GM21619 (cell line): ENCODE results near the gene SEMA3E.
"Not testable (repeated sequence)": the region's sequence is repeated elsewhere in the genome, so short reads cannot be mapped to it uniquely, and the experiment has no call there.

ENCODE experiments used
- ATAC-seq: cut with Tn5 transposase; IDR thresholded peaks from one replicate; pipeline ENCODE4 v1.9.1; 2021; ENCODE audit not compliant: unreplicated experiment

Gene SEMA3E

GRCh38 chr7:83562960-83563359, 86.0 kb downstream of the SEMA3E start:
- no peak for ATAC-seq

- no peak for ATAC-seq
These were observed 86.7 kb downstream of the SEMA3E start for GRCh38 chr7:83562289-83562688.

- ATAC-seq: no peak
These were observed 89.1 kb downstream of the SEMA3E start for GRCh38 chr7:83559887-83560286.

GRCh38 chr7:83552556-83552955, 96.4 kb downstream of the SEMA3E start:
- ATAC-seq: not testable (repeated sequence)

GRCh38 chr7:83550100-83550499, 98.8 kb downstream of the SEMA3E start:
- ATAC-seq: no peak

- no peak for ATAC-seq
These were observed 100.7 kb downstream of the SEMA3E start for GRCh38 chr7:83548250-83548649.

- ATAC-seq: no peak
These were observed 101.4 kb downstream of the SEMA3E start for GRCh38 chr7:83547526-83547925.

GRCh38 chr7:83546586-83546985, 102.4 kb downstream of the SEMA3E start:
- ATAC-seq: no peak

- ATAC-seq: no peak
These were observed 107.6 kb downstream of the SEMA3E start for GRCh38 chr7:83541187-83541960.

- no peak for ATAC-seq
These were observed 114.5 kb downstream of the SEMA3E start for GRCh38 chr7:83534488-83534887.

- no peak for ATAC-seq
These were observed 116.7 kb downstream of the SEMA3E start for GRCh38 chr7:83532219-83532618.

- ATAC-seq: no peak
These were observed 117.2 kb downstream of the SEMA3E start for GRCh38 chr7:83531766-83532165.

GRCh38 chr7:83528925-83529423, 120.0 kb downstream of the SEMA3E start:
- ATAC-seq: no peak

GRCh38 chr7:83524277-83525075, 124.5 kb downstream of the SEMA3E start:
- ATAC-seq: no peak

GRCh38 chr7:83520726-83521125, 128.2 kb downstream of the SEMA3E start:
- no peak for ATAC-seq

GRCh38 chr7:83519240-83519639, 129.7 kb downstream of the SEMA3E start:
- no peak for ATAC-seq

- no peak for ATAC-seq
These were observed 131.8 kb downstream of the SEMA3E start for GRCh38 chr7:83517035-83517700.

- ATAC-seq: no peak
These were observed 134.0 kb downstream of the SEMA3E start for GRCh38 chr7:83514977-83515376.

GRCh38 chr7:83509255-83510021, 139.5 kb downstream of the SEMA3E start:
- no peak for ATAC-seq

GRCh38 chr7:83504330-83504729, 144.6 kb downstream of the SEMA3E start:
- ATAC-seq: no peak

- ATAC-seq: no peak
These were observed 146.3 kb downstream of the SEMA3E start for GRCh38 chr7:83502636-83503035.
